Measurements from ENCODE around the gene OCSTAMP. TPM values are rescaled to one million over a fixed set of nuclear protein-coding genes. Genes with fewer than 3 reads are reported as not detected.
A peak's percentile ranks its signal among the peaks of the same experiment; 100 is the strongest.

Gene OCSTAMP
- total RNA-seq = not detected
- long read RNA-seq = 0 reads

GRCh38 chr20:46550461-46550860, at the start of gene OCSTAMP:
Gene OCSTAMP (minus strand): TSS chr20:46550654. CDS start chr20:46550560, 94 bp downstream.
- Histone ChIP-seq H3K27me3 (no peaks in the 10 kb centered on the region), H3K4me3 (no peak within 1 kb of the TSS), H3K27ac (no peak within 1 kb of the TSS), H3K9me3 (no peaks in the 10 kb centered on the region), H3K4me1 (no peaks in the 10 kb centered on the region), H3K36me3 (no peaks in the 10 kb centered on the region)
- DNase-seq = no peak
- intact Hi-C loops (cut with DNase I) = loop anchor here in 1 of 2 donors (10.0 kb wide), 1 partner anchor 134 kb away; the partner anchor contains the start of gene TP53RK
- no peak for ATAC-seq
- WGBS (ENCODE audit: insufficient coverage, low coverage, low lambda C conversion rate, missing lambda C conversion rate) = 80% methylated on average over 1 of the region's 9 CpGs
- TF ChIP-seq POLR2A (IDR thresholded peaks at IDR 0.05) = no peak
- TF ChIP-seq CTCF (IDR thresholded peaks at IDR 0.05) = no peak

- no peak overlapping the region for H3K27ac ChIP-seq
- WGBS (ENCODE audit: insufficient coverage, low coverage, low lambda C conversion rate, missing lambda C conversion rate) = 82% methylated on average over 8 of the region's 8 CpGs
- no peak for TF ChIP-seq POLR2A (IDR thresholded peaks at IDR 0.05)
- no peak for TF ChIP-seq CTCF (IDR thresholded peaks at IDR 0.05)
- H3K4me3 ChIP-seq = no peak overlapping the region
- H3K36me3 ChIP-seq = no peaks in the 10 kb centered on the region
- H3K27me3 ChIP-seq = no peaks in the 10 kb centered on the region
- DNase-seq = no peak
- no peaks in the 10 kb centered on the region for H3K4me1 ChIP-seq
- ATAC-seq = peak in 1 of 4 donors; percentile 45
- intact Hi-C loops (cut with DNase I) = no loop called here
- no peaks in the 10 kb centered on the region for H3K9me3 ChIP-seq
These were observed 49.0 kb upstream of the OCSTAMP start for GRCh38 chr20:46599227-46599987.

GRCh38 chr20:46595933-46596332, 45.5 kb upstream of the OCSTAMP start:
- no peak overlapping the region for H3K27ac ChIP-seq
- 77% methylated on average over 7 of the region's 8 CpGs for WGBS (ENCODE audit: insufficient coverage, low coverage, low lambda C conversion rate, missing lambda C conversion rate)
- ATAC-seq (no peak), DNase-seq (no peak)
- no peak overlapping the region for H3K4me3 ChIP-seq
- intact Hi-C loops (cut with DNase I) = no loop called here
- no peaks in the 10 kb centered on the region for H3K27me3 ChIP-seq
- no peaks in the 10 kb centered on the region for H3K4me1 ChIP-seq
- H3K9me3 ChIP-seq = no peaks in the 10 kb centered on the region
- TF ChIP-seq POLR2A (IDR thresholded peaks at IDR 0.05) = no peak
- no peak for TF ChIP-seq CTCF (IDR thresholded peaks at IDR 0.05)
- H3K36me3 ChIP-seq = no peaks in the 10 kb centered on the region

GRCh38 chr20:46594725-46595124, 44.3 kb upstream of the OCSTAMP start:
- no peaks in the 10 kb centered on the region for H3K36me3 ChIP-seq
- ATAC-seq (no peak), DNase-seq (no peak)
- intact Hi-C loops (cut with DNase I) = no loop called here
- H3K27ac ChIP-seq = no peak overlapping the region
- TF ChIP-seq CTCF (IDR thresholded peaks at IDR 0.05) (no peak), POLR2A (IDR thresholded peaks at IDR 0.05) (no peak)
- no peaks in the 10 kb centered on the region for H3K9me3 ChIP-seq
- WGBS (ENCODE audit: insufficient coverage, low coverage, low lambda C conversion rate, missing lambda C conversion rate) = 42% methylated on average over 2 of the region's 2 CpGs
- H3K4me1 ChIP-seq = no peaks in the 10 kb centered on the region
- H3K4me3 ChIP-seq = no peak overlapping the region
- no peaks in the 10 kb centered on the region for H3K27me3 ChIP-seq

All from right lobe of liver (tissue), 6 donors.